Activated naive CD4-positive, alpha-beta T cell treated with anti-CD3 and anti-CD28 coated beads, Interleukin-2, amount 50 U/mL, for 72 hours (primary cell): Measurements from ENCODE around the gene DIP2C. TPM values are rescaled to one million over a fixed set of nuclear protein-coding genes. Genes with fewer than 3 reads are reported as not detected.
"Not testable (repeated sequence)": the region's sequence is repeated elsewhere in the genome, so short reads cannot be mapped to it uniquely, and the experiment has no call there.

ENCODE experiments used
- ATAC-seq, 2 donors: fragments of 150-1000 bp; cut with Tn5 transposase; 2 replicates each; pipeline ENCODE4 v1.10.0; 2021; ENCODE audit warnings: mild to moderate bottlenecking in 2 of 2, moderate library complexity in 2 of 2
- DNase-seq, 2 donors: peaks; one replicate each; pipeline ENCODE4 v3.0.0; 2021 to 2022; ENCODE audit warnings: low spot score in 2 of 2
- H3K27ac Mint-ChIP-seq, 2 donors: one replicate each; pipeline ENCODE4 v1.8.0; 2022; ENCODE audit warnings: mild to moderate bottlenecking in 2 of 2, mixed read lengths in 2 of 2
- H3K36me3 Mint-ChIP-seq, 2 donors: one replicate each; pipeline ENCODE4 v1.8.0; 2022; ENCODE audit warnings: mixed read lengths in 2 of 2
- H3K9me3 Mint-ChIP-seq, 2 donors: one replicate each; pipeline ENCODE4 v1.8.0; 2022; ENCODE audit warnings: mixed read lengths in 2 of 2
- total RNA-seq, 2 donors: library from RNA; stranded (reverse); gene quantifications; one replicate each; pipeline ENCODE4 v1.2.3, GENCODE V29; 2022

Gene DIP2C
- total RNA-seq, 2 donors from 2014 or later, result 0.55 to 1.7 TPM

DNA sequence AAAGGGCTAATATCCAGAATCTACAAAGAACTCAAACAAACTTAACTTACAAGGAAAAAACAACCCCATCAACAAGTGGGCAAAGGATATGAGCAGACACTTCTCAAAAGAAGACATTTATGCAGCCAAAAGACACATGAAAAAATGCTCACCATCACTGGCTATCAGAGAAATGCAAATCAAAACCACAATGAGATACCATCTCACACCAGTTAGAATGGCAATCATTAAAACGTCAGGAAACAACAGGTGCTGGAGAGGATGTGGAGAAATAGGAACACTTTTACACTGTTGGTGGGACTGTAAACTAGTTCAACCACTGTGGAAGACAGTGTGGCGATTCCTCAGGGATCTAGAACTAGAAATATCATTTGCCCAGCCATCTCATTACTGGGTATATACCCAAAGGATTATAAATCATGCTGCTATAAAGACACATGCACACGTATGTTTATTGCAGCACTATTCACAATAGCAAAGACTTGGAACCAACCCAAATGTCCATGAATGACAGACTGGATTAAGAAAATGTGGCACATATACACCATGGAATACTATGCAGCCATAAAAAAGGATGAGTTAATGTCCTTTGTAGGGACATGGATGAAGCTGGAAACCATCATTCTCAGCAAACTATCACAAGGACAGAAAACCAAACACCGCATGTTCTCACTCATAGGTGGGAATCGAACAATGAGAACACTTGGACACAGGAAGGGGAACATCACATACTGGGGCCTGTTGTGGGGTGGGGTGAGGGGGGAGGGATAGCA lies 423.5 kb downstream of the DIP2C start:
- not testable (repeated sequence) for DNase-seq, H3K36me3 Mint-ChIP-seq, ATAC-seq, H3K27ac Mint-ChIP-seq, H3K9me3 Mint-ChIP-seq

DNA sequence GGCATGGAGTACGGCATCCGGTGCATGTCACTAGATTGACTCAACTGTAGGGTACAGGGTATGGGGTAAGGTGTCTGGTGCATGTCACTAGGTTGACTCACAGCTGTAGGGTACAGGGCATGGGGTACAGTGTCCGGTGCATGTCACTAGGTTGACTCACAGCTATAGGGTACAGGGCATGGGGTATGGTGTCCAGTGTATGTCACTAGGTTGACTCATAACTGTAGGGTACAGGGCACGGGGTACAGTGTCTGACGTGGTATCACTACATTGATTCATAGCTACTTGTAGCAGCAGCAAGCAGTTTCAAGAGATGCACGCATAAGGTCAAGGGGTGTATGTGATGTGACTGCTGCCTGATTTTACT lies 424.4 kb downstream of the DIP2C start:
- H3K9me3 Mint-ChIP-seq, H3K27ac Mint-ChIP-seq, DNase-seq, H3K36me3 Mint-ChIP-seq: not testable (repeated sequence)
- peak; percentile 59 to 75 for ATAC-seq

DNA sequence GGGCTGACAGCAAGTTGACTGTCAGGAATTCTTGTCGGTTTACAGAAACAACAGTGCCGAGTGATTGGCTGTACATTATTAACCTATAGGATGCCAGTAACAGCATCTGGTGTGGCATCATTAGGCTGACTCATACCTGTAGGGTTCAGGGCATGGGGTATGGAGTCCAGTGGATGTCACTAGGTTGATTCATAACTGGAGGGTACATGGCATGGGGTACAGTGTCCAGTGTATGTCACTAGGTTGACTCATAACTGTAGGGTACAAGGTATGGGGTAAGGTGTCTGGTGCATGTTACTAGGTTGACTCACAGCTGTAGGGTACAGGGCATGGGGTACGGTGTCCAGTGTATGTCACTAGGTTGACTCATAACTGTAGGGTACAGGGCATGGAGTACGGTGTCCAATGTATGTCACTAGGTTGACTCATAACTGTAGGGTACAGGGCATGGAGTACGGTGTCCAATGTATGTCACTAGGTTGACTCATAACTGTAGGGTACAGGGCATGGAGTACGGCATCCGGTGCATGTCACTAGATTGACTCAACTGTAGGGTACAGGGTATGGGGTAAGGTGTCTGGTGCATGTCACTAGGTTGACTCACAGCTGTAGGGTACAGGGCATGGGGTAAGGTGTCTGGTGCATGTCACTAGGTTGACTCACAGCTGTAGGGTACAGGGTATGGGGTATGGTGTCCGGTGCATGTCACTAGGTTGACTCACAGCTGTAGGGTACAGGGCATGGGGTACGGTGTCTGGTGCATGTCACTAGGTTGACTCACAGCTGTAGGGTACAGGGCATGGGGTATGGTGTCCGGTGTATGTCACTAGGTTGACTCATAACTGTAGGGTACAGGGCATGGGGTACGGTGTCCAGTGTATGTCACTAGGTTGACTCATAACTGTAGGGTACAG lies 425.1 kb downstream of the DIP2C start:
- H3K27ac Mint-ChIP-seq, result not testable (repeated sequence)

DNA sequence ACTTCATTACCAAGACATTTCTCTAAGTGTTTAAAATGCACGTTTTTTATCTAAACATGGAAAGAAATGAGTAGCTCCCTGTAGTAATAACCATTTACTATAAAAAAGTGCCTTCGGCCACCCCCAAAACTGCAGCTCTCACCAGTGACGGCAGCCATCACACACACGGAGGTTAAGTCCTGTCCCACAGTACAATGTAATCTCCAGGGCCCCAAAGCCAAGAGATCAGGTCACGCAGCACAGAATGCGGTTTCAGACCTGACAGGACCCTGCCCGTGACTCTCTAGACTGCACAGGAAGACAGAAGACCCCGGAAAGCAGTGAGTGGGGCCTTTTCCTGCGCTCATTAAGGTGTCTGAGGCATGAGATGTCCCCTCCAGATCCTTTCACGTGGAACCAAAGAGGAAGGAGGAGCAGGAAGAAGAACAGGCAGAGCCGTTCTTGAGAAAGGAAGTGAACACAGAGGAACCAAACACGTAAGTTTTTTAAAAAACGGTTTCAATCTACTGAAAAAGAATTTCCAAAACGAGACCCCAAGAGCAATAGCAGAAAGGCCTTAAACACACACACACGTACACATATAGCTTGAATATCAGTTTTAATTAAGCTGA lies 428.5 kb downstream of the DIP2C start:
- ATAC-seq, result no peak
- Mint-ChIP-seq H3K27ac (no peak overlapping the region), H3K9me3 (no peaks in the 10 kb centered on the region), H3K36me3 (no peaks in the 10 kb centered on the region)
- DNase-seq, result no peak

More for the DNA sequence above, 425.1 kb downstream of the DIP2C start:
- not testable (repeated sequence) for H3K36me3 Mint-ChIP-seq, H3K9me3 Mint-ChIP-seq, DNase-seq
- ATAC-seq, result peak; percentile 54 to 71

DNA sequence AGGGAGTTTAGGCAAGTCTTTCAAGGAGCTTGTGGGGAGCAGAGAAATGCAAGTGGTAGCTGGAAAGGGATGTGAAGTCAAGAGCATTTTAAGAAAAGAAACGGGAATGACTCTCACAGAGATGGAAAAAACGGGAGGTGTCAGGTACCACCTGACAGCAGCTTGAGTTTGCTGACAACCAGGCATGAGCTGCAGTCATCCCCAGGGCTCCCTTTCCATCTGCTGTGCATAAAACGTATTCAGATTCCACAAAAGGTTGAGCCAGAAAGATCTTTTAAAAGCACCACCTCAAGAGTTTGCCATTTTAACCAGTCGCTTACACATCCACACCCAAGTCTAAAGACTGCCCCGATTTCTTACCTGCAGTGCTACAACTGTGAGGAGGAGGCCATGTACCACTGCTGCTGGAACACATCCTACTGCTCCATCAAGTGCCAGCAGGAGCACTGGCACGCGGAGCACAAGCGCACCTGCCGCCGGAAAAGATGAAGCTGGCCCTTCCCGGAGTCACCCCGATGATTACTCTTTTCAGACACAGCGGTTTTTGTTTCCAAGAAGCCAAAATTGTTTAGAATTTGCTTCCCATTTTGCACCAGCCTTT lies 437.4 kb downstream of the DIP2C start:
- Mint-ChIP-seq H3K27ac (no peak overlapping the region), H3K9me3 (no peaks in the 10 kb centered on the region), H3K36me3 (peaks cover 6 to 12% of the 10 kb centered on the region in 2 donors)
- DNase-seq, result no peak
- no peak for ATAC-seq

DNA sequence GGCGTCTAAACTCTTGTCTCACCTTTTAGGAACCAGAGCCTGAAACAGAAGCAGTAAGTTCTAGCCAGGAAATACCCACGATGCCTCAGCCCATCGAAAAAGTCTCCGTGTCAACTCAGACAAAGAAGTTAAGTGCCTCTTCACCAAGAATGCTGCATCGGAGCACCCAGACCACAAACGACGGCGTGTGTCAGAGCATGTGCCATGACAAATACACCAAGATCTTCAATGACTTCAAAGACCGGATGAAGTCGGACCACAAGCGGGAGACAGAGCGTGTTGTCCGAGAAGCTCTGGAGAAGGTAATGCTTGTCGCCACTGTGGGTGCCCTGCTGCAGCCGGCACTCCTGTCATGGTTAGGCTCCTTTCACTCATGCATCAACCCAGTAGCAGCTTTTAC lies 441.2 kb downstream of the DIP2C start:
- H3K36me3 Mint-ChIP-seq, result peaks cover 11 to 12% of the 10 kb centered on the region in 2 donors

DNA sequence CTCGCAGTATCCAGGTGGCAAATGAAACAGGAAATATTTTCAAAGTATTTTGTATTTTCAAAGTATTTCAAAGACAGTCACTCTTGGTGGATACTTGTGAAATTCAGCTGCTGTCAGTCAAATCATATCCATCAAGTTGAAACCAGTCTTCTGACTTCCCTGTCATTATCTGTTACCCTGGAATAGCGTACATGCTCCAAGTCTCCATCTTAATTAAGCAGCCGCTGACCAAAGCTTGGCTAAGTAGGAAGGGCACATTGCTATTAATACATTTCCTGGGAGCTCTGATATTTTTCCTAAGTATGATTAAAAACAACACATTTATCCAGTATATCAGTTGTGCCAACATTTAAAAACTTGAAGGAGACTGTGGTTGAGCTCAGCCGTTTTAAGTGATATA lies 442.0 kb downstream of the DIP2C start:
- Mint-ChIP-seq H3K27ac (no peak overlapping the region), H3K9me3 (no peaks in the 10 kb centered on the region), H3K36me3 (peaks cover 11 to 12% of the 10 kb centered on the region in 2 donors)
- DNase-seq (no peak), ATAC-seq (no peak)

More for the DNA sequence above, 441.2 kb downstream of the DIP2C start:
- DNase-seq (no peak), ATAC-seq (no peak)
- H3K9me3 Mint-ChIP-seq, result no peaks in the 10 kb centered on the region
- no peak overlapping the region for H3K27ac Mint-ChIP-seq

DNA sequence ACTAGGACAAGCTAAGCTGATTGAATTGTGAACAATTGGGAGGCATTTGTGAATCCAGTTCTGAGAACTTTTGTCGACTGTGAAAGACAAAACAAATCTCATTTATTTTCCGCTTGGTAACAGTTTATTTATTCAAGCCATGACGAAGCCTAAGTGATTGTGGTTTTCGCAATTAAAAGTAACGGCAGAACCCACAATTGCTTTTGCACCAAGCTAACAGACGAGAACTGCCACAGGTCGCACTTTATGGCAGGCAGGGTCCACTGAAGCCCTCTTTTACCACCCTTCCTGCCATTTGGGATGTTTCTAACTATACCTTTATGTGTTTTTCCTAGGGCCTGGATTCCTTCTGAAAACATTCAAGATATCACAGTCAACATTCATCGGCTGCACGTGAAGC lies 443.0 kb downstream of the DIP2C start:
- ATAC-seq (no peak), DNase-seq (no peak)
- peaks cover 6 to 11% of the 10 kb centered on the region in 2 donors for H3K36me3 Mint-ChIP-seq
- no peaks in the 10 kb centered on the region for H3K9me3 Mint-ChIP-seq
- H3K27ac Mint-ChIP-seq, result no peak overlapping the region

DNA sequence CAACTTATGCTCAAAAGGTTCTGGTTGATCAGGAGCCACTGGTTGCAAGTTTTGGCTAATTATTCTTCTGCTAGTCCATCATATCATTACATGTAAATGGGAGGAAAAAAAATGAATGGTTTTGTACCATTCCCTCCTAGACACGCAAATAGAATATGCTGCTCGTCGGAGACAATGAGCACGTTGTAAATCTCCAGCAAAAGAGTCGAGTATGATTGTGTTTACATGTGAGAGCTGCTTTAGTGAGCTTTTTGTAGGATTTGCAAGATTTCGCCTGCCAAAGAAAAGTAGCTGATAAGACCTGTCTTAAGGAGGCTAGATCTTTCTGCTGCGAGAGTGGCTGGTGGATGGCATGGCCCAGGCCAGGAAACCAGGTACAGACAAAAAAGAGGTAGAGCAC lies 445.2 kb downstream of the DIP2C start:
- no peaks in the 10 kb centered on the region for H3K9me3 Mint-ChIP-seq
- no peak for ATAC-seq

DNA sequence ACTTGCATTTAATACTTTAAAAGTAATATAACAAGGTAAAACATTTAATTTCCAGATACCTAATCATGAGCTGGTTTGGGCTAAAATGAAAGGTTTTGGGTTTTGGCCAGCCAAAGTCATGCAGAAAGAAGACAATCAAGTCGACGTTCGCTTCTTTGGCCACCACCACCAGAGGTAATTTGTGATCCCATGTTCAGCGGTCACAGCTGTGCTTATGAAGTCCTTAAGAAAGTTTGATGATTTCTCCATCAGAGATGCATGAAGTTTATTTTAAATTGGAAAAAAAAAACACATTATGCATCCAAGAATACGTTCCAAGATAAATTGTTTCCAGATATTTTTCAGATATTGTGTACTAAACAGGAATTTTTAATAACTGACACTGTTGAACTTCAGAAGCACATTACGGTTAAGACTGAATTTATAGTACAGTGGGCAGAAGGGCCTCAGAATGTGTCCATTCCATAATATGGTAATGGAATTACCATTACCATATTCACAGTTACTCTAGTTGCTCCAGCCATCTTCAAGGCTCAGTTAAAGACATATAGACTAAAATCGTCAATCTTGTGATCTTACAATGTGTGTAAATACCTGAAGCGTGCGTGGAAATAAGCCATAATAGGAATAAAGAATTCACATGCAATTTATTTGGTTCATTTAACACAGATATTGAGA lies 447.4 kb downstream of the DIP2C start:
- ATAC-seq (no peak), DNase-seq (no peak)
- Mint-ChIP-seq H3K27ac (no peak overlapping the region), H3K36me3 (peaks cover 0 to 6% of the 10 kb centered on the region in 2 donors), H3K9me3 (no peaks in the 10 kb centered on the region)

More for the DNA sequence above, 445.2 kb downstream of the DIP2C start:
- no peak overlapping the region for H3K27ac Mint-ChIP-seq
- DNase-seq, result no peak
- H3K36me3 Mint-ChIP-seq, result peaks cover 0 to 11% of the 10 kb centered on the region in 2 donors

DNA sequence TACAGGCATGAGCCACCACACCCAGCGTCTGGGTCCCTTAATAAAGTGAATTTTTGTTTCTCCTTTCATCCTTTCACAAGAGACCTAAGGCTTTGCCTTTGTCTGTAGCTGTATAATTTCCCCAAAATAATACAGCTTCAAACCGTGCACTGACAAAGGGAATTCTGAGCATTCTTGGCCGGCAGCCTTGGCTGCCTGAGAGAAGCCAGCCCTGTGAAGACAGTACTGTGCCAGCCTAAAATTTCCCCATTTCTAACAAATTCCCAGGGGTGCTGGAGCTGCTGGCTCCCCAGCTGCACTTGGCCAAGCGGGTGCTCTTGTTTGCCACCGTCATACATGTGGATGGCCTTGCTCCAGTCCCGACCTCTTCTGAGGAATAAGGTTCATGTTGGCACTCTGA lies 448.0 kb downstream of the DIP2C start:
- no peak overlapping the region for H3K27ac Mint-ChIP-seq
- no peaks in the 10 kb centered on the region for H3K9me3 Mint-ChIP-seq
- DNase-seq, result no peak
- H3K36me3 Mint-ChIP-seq, result peaks cover 0 to under 1% of the 10 kb centered on the region in 2 donors
- no peak for ATAC-seq

DNA sequence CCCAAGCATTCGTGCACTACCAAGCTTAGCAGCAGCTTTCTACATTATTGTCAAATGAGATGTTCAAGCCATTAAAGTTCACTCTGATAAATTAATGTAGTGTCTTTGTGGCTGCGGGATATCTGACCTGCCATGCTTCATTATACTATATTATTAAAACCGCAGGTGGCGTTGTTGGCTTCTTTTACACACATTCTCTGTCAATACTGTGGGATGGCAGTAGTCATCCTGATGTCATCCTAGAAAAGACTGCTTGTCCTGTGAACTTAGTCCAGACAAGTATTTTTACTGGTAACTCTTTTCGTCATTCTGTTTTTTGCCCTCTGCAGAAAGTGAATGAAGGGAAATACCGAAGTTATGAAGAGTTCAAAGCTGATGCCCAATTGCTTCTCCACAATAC lies 450.4 kb downstream of the DIP2C start:
- DNase-seq, result no peak
- Mint-ChIP-seq H3K27ac (no peak overlapping the region), H3K9me3 (no peaks in the 10 kb centered on the region), H3K36me3 (no peaks in the 10 kb centered on the region)
- no peak for ATAC-seq

DNA sequence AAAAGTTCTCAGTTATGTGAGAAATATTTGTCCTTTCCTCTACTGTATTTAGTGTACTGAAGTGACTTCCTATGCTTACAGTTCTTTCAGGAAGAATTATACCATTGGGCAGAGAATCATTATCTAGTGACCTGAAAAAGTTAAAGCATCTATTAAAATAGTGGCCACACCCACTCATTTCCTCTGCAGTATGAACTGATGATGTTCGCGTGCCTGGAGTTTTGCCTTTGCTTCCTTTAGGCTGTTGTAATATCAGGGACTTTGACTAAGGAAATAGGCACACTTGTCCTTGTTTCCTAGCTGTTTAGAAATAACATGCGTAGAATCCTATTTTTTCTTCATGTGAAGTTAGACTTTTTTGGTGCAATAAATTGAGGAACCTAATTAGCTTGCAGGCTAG lies 453.6 kb downstream of the DIP2C start:
- no peaks in the 10 kb centered on the region for H3K9me3 Mint-ChIP-seq
- no peak for ATAC-seq
- H3K27ac Mint-ChIP-seq, result no peak overlapping the region
- H3K36me3 Mint-ChIP-seq, result no peaks in the 10 kb centered on the region
- DNase-seq, result no peak

DNA sequence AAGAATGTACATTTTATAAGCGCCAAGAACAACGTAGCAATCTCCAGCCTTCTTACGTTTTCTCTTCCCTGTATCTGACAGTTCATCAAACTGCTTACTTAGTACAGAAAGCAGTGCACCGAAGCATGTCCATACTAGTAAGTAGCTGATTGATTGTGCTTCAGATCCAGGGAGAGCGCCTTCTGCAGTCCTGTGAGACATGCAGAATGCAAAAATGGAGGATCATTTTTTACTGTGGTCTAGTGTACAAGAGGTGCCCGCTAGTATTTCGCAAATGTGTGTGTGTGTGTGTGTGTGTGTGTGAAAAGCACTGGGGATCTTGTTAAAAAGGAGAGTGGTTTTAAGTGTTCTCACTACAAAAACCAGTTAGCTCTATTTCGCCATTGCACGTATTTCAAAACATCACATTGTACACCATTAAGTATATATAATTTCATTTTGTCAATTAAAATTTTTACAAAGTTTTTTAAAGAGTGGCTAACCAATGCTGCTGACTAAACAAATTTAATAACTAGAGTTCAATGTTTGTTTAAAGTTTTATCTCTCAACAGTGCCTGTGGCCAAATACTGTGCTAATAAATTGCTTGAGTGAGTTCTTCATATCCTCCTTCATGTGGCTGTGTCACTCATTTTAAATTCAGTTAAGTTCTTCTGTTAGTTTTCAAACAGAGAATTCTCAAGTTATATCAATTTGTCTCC lies 454.6 kb downstream of the DIP2C start:
- no peak for ATAC-seq
- Mint-ChIP-seq H3K9me3 (no peaks in the 10 kb centered on the region), H3K27ac (peak overlapping the region in 1 of 2 donors; percentile 38)

DNA sequence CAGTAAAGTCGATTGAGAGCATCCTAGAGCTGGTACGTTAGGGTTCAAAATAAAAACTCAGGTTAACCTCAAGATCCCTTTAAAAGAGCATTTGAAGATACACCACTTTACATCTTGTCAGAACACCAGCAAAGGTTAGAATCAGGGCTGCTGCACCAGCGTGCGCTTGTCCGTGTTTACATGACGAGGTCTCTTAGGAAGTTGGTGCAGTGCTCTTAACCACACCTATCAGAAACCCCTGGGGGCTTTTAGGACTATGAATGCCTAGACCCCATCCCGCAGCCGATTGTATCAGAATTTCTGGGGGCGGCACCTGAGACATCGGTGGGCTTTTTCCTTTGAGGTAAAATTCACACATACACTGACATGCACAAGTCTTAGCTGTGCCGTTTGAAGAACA lies 456.6 kb downstream of the DIP2C start:
- peak overlapping the region in 1 of 2 donors; percentile 66 for H3K27ac Mint-ChIP-seq
- no peak for ATAC-seq

More for the DNA sequence above, 454.6 kb downstream of the DIP2C start:
- DNase-seq, result no peak
- no peaks in the 10 kb centered on the region for H3K36me3 Mint-ChIP-seq

DNA sequence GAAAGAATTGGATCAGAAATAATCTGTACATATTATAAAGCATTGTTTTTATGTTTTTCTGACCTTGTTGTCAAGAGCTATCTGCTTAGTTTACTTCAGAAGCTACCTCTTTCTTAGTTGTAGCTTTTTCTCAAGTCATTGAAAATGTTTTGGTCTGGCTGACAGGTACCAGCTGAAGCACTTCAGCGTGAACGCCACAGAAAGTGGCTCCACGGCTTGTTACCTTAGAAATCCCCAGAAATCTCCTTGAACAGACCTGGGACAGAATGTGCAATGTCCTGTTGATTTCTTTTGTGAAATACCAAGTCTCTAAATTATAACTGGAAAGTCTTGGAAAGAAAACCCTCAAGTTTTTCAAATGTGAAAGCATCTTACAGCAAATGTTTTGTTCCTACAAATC lies 457.4 kb downstream of the DIP2C start:
- no peak for DNase-seq
- H3K36me3 Mint-ChIP-seq, result no peaks in the 10 kb centered on the region
- no peak overlapping the region for H3K27ac Mint-ChIP-seq
- H3K9me3 Mint-ChIP-seq, result no peaks in the 10 kb centered on the region
- no peak for ATAC-seq

More for the DNA sequence above, 456.6 kb downstream of the DIP2C start:
- DNase-seq, result no peak
- H3K9me3 Mint-ChIP-seq, result no peaks in the 10 kb centered on the region
- H3K36me3 Mint-ChIP-seq, result no peaks in the 10 kb centered on the region
